IMR-90 (cell line): ENCODE results near the gene RBBP8. TPM values are rescaled to one million over a fixed set of nuclear protein-coding genes. Genes with fewer than 3 reads are reported as not detected.

Source experiments
- ATAC-seq: fragments of 200-7000 bp; cut with Tn5 transposase; 2 replicates; pipeline ENCODE4 v1.9.1; 2020; ENCODE audit warnings: low read depth, mild to moderate bottlenecking, moderate library complexity
- BruUV-seq: library from RNA; stranded (reverse); fragments of 400-500 nt; replicated peaks from 2 replicates; lab custom pipeline; 2021; lab: Mats Ljungman, UMichigan
- CTCF ChIA-PET: fragments of 300-600 bp; formaldehyde crosslinking; extraction: SDS; loops from one replicate; lab custom pipeline; 2021; ENCODE audit warnings: antibody characterized with exemption; lab: Yijun Ruan, JAX
- POLR2A ChIA-PET: fragments of 300-600 bp; sonication (Branson Sonifier 250); formaldehyde crosslinking; loops from one replicate; lab custom pipeline; 2022; ENCODE audit warnings: antibody characterized with exemption; ENCODE audit not compliant: unreplicated experiment; lab: Charles Lee
- DNase-seq: peaks from one replicate; pipeline ENCODE4 v3.0.0; 2013
- H2AFZ ChIP-seq: replicated peaks from 2 replicates; pipeline ENCODE3; 2013; ENCODE audit warnings: low read length, mild to moderate bottlenecking; ENCODE audit not compliant: poor library complexity
- H2AK5ac ChIP-seq: 2 replicates; pipeline ENCODE4 v1.6.1; 2013; ENCODE audit warnings: low read depth, low read length, inconsistent platforms
- H2AK9ac ChIP-seq: replicated peaks from 2 replicates; pipeline ENCODE3; 2013; ENCODE audit warnings: mild to moderate bottlenecking, low read depth, low read length, moderate library complexity; ENCODE audit not compliant: poor library complexity
- H2BK120ac ChIP-seq: 2 replicates; pipeline ENCODE4 v1.6.1; 2013; ENCODE audit warnings: low read depth, low read length, inconsistent platforms
- H2BK15ac ChIP-seq: 3 replicates; pipeline ENCODE4 v1.6.1; 2013; ENCODE audit warnings: low read depth, low read length, inconsistent platforms
- H2BK20ac ChIP-seq: 2 replicates; pipeline ENCODE4 v1.6.1; 2013; ENCODE audit warnings: low read depth, mild to moderate bottlenecking, inconsistent platforms, low read length, moderate library complexity
- H2BK5ac ChIP-seq: 2 replicates; pipeline ENCODE4 v1.6.1; 2013; ENCODE audit warnings: mild to moderate bottlenecking, low read depth, low read length, inconsistent platforms; ENCODE audit not compliant: poor library complexity, severe bottlenecking
- H3K14ac ChIP-seq: replicated peaks from 2 replicates; pipeline ENCODE4 v1.6.1; 2013; ENCODE audit warnings: low read depth, low read length, inconsistent platforms
- H3K18ac ChIP-seq: 2 replicates; pipeline ENCODE4 v1.6.1; 2013; ENCODE audit warnings: low read depth, low read length, control low read depth
- H3K23ac ChIP-seq: 2 replicates; pipeline ENCODE4 v1.6.1; 2013; ENCODE audit warnings: low read depth, low read length, inconsistent platforms
- H3K27ac ChIP-seq: 2 replicates; pipeline ENCODE4 v1.5.1; 2013; ENCODE audit warnings: mild to moderate bottlenecking, control low read depth, low read length; ENCODE audit not compliant: insufficient read depth
- H3K27me3 ChIP-seq: 2 replicates; pipeline ENCODE4 v1.6.1; 2013; ENCODE audit warnings: low read length; ENCODE audit not compliant: control insufficient read depth, insufficient read depth
- H3K36me3 ChIP-seq: 2 replicates; pipeline ENCODE4 v1.6.1; 2013; ENCODE audit warnings: low read length, mixed read lengths; ENCODE audit not compliant: control insufficient read depth, insufficient read depth
- H3K4ac ChIP-seq: 2 replicates; pipeline ENCODE4 v1.6.1; 2013; ENCODE audit warnings: low read depth, low read length, inconsistent platforms
- H3K4me1 ChIP-seq: 2 replicates; pipeline ENCODE4 v1.6.1; 2013; ENCODE audit warnings: low read length, mixed read lengths; ENCODE audit not compliant: control insufficient read depth, insufficient read depth
- H3K4me2 ChIP-seq: 2 replicates; pipeline ENCODE4 v1.6.1; 2013; ENCODE audit warnings: low read depth, mild to moderate bottlenecking, control low read depth, low read length, moderate library complexity
- H3K4me3 ChIP-seq: 2 replicates; pipeline ENCODE4 v1.5.1; 2013; ENCODE audit warnings: low read depth, mild to moderate bottlenecking, control low read depth, low read length, moderate library complexity; ENCODE audit not compliant: insufficient read depth
- H3K56ac ChIP-seq: 2 replicates; pipeline ENCODE4 v1.6.1; 2013; ENCODE audit warnings: low read length, inconsistent platforms; ENCODE audit not compliant: insufficient read depth; ENCODE audit errors: extremely low read depth
- H3K79me1 ChIP-seq, 2 experiments: 2 replicates each; pipeline ENCODE4 v1.6.1; 2013; ENCODE audit warnings: low read length in 2 of 2, inconsistent platforms in 1 of 2, low read depth in 1 of 2
- H3K9ac ChIP-seq: 2 replicates; pipeline ENCODE4 v1.6.1; 2013; ENCODE audit warnings: low read depth, low read length, control low read depth
- H3K9me1 ChIP-seq: 2 replicates; pipeline ENCODE4 v1.6.1; 2013; ENCODE audit warnings: low read length, inconsistent platforms; ENCODE audit not compliant: insufficient read depth
- H3K9me3 ChIP-seq: 2 replicates; pipeline ENCODE4 v1.6.1; 2013; ENCODE audit warnings: low read length; ENCODE audit not compliant: control insufficient read depth, insufficient read depth
- H4K20me1 ChIP-seq: 2 replicates; pipeline ENCODE4 v1.6.1; 2013; ENCODE audit warnings: low read length, inconsistent platforms; ENCODE audit not compliant: insufficient read depth
- H4K5ac ChIP-seq: 2 replicates; pipeline ENCODE4 v1.6.1; 2013; ENCODE audit warnings: mild to moderate bottlenecking, low read depth, low read length, control low read depth
- H4K8ac ChIP-seq, 2 experiments: 2 replicates each; pipeline ENCODE4 v1.6.1; 2013; ENCODE audit warnings: low read depth in 2 of 2, low read length in 2 of 2, control low read depth in 1 of 2, inconsistent platforms in 1 of 2
- H4K91ac ChIP-seq: 2 replicates; pipeline ENCODE4 v1.6.1; 2013; ENCODE audit warnings: low read depth, low read length, inconsistent platforms; ENCODE audit not compliant: insufficient read depth
- CEBPB ChIP-seq: IDR thresholded peaks from 2 replicates; pipeline ENCODE4 v1.6.1; 2012; ENCODE audit warnings: low read depth, low read length, improper control_type of control experiment
- CHD1 ChIP-seq: IDR thresholded peaks from 2 replicates; pipeline ENCODE4 v1.6.1; 2012; ENCODE audit warnings: low read depth, low read length, improper control_type of control experiment
- CTCF ChIP-seq: conservative IDR thresholded peaks from 2 replicates; pipeline ENCODE4 v1.5.1; 2012; ENCODE audit warnings: mild to moderate bottlenecking, low read depth, low read length, improper control_type of control experiment
- FOS ChIP-seq: fragments of 150-350 bp; IDR thresholded peaks from 2 replicates; pipeline ENCODE4 v1.6.1; 2016; ENCODE audit warnings: low read depth, low read length
- MAZ ChIP-seq: IDR thresholded peaks from 2 replicates; pipeline ENCODE4 v1.6.1; 2012; ENCODE audit warnings: low read depth, mild to moderate bottlenecking, low read length, improper control_type of control experiment, moderate library complexity, borderline replicate concordance
- MXI1 ChIP-seq: IDR thresholded peaks from 2 replicates; pipeline ENCODE4 v1.6.1; 2012; ENCODE audit warnings: low read depth, mild to moderate bottlenecking, low read length, moderate library complexity, borderline replicate concordance
- POLR2A ChIP-seq: IDR thresholded peaks from 2 replicates; pipeline ENCODE4 v1.6.1; 2012; ENCODE audit warnings: mild to moderate bottlenecking, low read depth, low read length
- RAD21 ChIP-seq: IDR thresholded peaks from 2 replicates; pipeline ENCODE4 v1.6.1; 2012; ENCODE audit warnings: low read length, improper control_type of control experiment
- RCOR1 ChIP-seq: IDR thresholded peaks from 2 replicates; pipeline ENCODE4 v1.6.1; 2012; ENCODE audit warnings: mild to moderate bottlenecking, low read length, improper control_type of control experiment; ENCODE audit not compliant: insufficient replicate concordance
- RFX5 ChIP-seq: IDR thresholded peaks from 2 replicates; pipeline ENCODE4 v1.8.0; 2012; ENCODE audit warnings: low read depth, mild to moderate bottlenecking, low read length, moderate library complexity
- SMC3 ChIP-seq: fragments of 150-350 bp; IDR thresholded peaks from 2 replicates; pipeline ENCODE4 v1.6.1; 2016; ENCODE audit warnings: low read depth, mild to moderate bottlenecking, antibody characterized with exemption, low read length, moderate library complexity
- WGBS, 2 experiments: methylation state at CpG; one replicate each; pipeline versions ENCODE4 v1.1.5 to v1.1.7; 2013; ENCODE audit warnings: missing lambda C conversion rate in 2 of 2; ENCODE audit not compliant: insufficient read length in 1 of 2; ENCODE audit errors: extremely low coverage in 2 of 2; 5-methylcytosine and 5-hydroxymethylcytosine counted together
- dilution Hi-C: fragments of 300-500 bp; cut with HindIII; formaldehyde crosslinking; loops from one replicate; pipeline ENCODE4 v1.14.3; 2018; ENCODE audit warnings: low sequenced_read_pairs; ENCODE audit not compliant: unreplicated experiment
- in situ Hi-C: fragments of 300-500 bp; cut with MboI; formaldehyde crosslinking; loops from 3 replicates; pipeline ENCODE4 v1.14.3; 2019; ENCODE audit warnings: low sequenced_read_pairs, inconsistent platforms, mixed read lengths
- intact Hi-C: fragments of 100-400 bp; cut with micrococcal nuclease; formaldehyde crosslinking; loops from 2 replicates; pipeline ENCODE4 v1.10.0; 2022
- polyA plus RNA-seq, 3 experiments: library from polyadenylated mRNA; depleted of rRNA; stranded (reverse); fragments of >200 nt; gene quantifications; 2 replicates each; pipeline ENCODE4 v1.2.3, GENCODE V29; 2012; ENCODE audit warnings: low replicate concordance in 1 of 3
- total RNA-seq: library from RNA; depleted of rRNA; stranded (reverse); fragments of >200 nt; gene quantifications from 2 replicates; pipeline ENCODE4 v1.2.3, GENCODE V29; 2012

RBBP8 gene
- total and polyA plus RNA-seq, 2 of the 4 experiments (the other 2 are of a cell fraction), result 12.0 to 21.1 TPM

DNA sequence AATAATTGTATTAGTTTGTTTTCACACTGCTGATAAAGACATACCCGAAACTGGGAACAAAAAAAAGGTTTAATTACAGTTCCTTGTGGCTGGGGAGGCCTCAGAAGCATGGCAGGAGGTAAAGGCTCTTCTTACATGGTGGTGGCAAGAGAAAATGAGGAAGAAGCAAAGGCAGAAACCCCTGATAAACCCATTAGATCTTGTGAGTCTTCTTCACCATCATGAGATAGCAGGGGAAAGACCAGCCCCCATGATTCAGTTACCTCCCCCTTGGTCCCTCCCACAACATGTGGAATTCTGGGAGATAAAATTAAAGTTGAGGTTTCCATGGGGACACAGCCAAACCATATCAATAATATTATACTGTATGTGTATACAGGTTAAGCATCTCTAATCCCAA is 128.9 kb downstream of the RBBP8 start:
- TF ChIP-seq MXI1 (no peak), CEBPB (no peak), MAZ (no peak), RFX5 (no peak), POLR2A (no peak), CTCF (no peak), SMC3 (no peak), FOS (no peak), CHD1 (no peak), RCOR1 (no peak), RAD21 (no peak)
- Histone ChIP-seq H3K9me1 (no peaks in the 10 kb centered on the region; the same call in 1 of the 2 replicates), H2AK9ac (no peak overlapping the region), H3K27me3 (no peaks in the 10 kb centered on the region), H2AK5ac (no peak overlapping the region), H2BK15ac (no peak overlapping the region), H3K4ac (no peak overlapping the region), H3K27ac (no peak overlapping the region), H3K23ac (no peak overlapping the region), H2BK5ac (no peak overlapping the region), H3K14ac (no peak overlapping the region), H3K4me1 (peaks cover 15% of the 10 kb centered on the region), H3K56ac (no peak overlapping the region), H3K4me3 (no peak overlapping the region), H3K4me2 (no peak overlapping the region), H4K91ac (no peak overlapping the region), H4K5ac (no peak overlapping the region), H3K9ac (no peak overlapping the region), H4K8ac (no peak overlapping the region), H3K36me3 (no peaks in the 10 kb centered on the region), H3K9me3 (peaks cover 3% of the 10 kb centered on the region), H2AFZ (no peak overlapping the region), H4K20me1 (no peaks in the 10 kb centered on the region), H3K79me1 (no peaks in the 10 kb centered on the region), H3K18ac (no peak overlapping the region), H2BK120ac (no peak overlapping the region), H2BK20ac (no peak overlapping the region)
- no CpG with 5 or more reads among the region's 1 CpG for WGBS, 2 experiments
- in situ Hi-C loops (no loop called here), intact Hi-C loops (no loop called here), dilution Hi-C loops (no loop called here)
- ChIA-PET POLR2A (no interaction called here), CTCF (no interaction called here)
- BruUV-seq, result no TSS peak
- no peak for DNase-seq
- ATAC-seq, result no peak
